Keratinocyte (primary cell): Measurements from ENCODE around the gene RYR1. TPM values are rescaled to one million over a fixed set of nuclear protein-coding genes. Genes with fewer than 3 reads are reported as not detected.

Source experiments
- DNase-seq: peaks from one replicate; pipeline ENCODE4 v3.0.0-alpha.2; 2011; ENCODE audit warnings: low read depth, missing footprints, low spot score
- FAIRE-seq: peaks from 2 replicates; lab custom pipeline; 2011; peaks lifted over from hg19 to GRCh38; lab: Jason Lieb, UNC
- H2AFZ ChIP-seq: 2 replicates; pipeline ENCODE4 v1.6.0; 2012; ENCODE audit warnings: low read length, control low read depth, inconsistent platforms; ENCODE audit not compliant: control insufficient read depth
- H3K27ac ChIP-seq: 2 replicates; pipeline ENCODE4 v1.5.1; 2011; ENCODE audit warnings: low read length; ENCODE audit not compliant: control insufficient read depth, insufficient read depth
- H3K27me3 ChIP-seq: 3 replicates; pipeline ENCODE4 v1.6.0; 2011; ENCODE audit warnings: low read length; ENCODE audit not compliant: control insufficient read depth, insufficient read depth; ENCODE audit errors: extremely low read depth
- H3K36me3 ChIP-seq, 2 experiments: 2 replicates in 1 of 2; 3 replicates in 1 of 2; pipeline ENCODE4 v1.5.1; 2011; ENCODE audit warnings: low read length in 2 of 2, mild to moderate bottlenecking in 1 of 2; ENCODE audit not compliant: control insufficient read depth in 2 of 2, insufficient read depth in 2 of 2; ENCODE audit errors: extremely low read depth in 1 of 2
- H3K4me1 ChIP-seq: 3 replicates; pipeline ENCODE4 v1.5.1; 2011; ENCODE audit warnings: low read length; ENCODE audit not compliant: control insufficient read depth, insufficient read depth; ENCODE audit errors: extremely low read depth
- H3K4me2 ChIP-seq: 3 replicates; pipeline ENCODE4 v1.6.0; 2011; ENCODE audit warnings: low read depth, low read length; ENCODE audit not compliant: control insufficient read depth, insufficient read depth; ENCODE audit errors: extremely low read depth
- H3K4me3 ChIP-seq, 3 experiments: fragments of 200-600 bp in 1 of 3; sonication (generic) in 1 of 3; 2 replicates in 2 of 3; 3 replicates in 1 of 3; pipeline ENCODE4 v1.5.1; 2011 to 2016; ENCODE audit warnings: low read length in 3 of 3, mild to moderate bottlenecking in 3 of 3, control low read depth in 2 of 3, inconsistent platforms in 1 of 3, low read depth in 1 of 3, mixed read lengths in 1 of 3, mixed run types in 1 of 3, moderate library complexity in 1 of 3; ENCODE audit not compliant: control insufficient read depth in 2 of 3, insufficient read depth in 2 of 3; ENCODE audit errors: extremely low read depth in 1 of 3
- H3K79me2 ChIP-seq: 2 replicates; pipeline ENCODE4 v1.6.0; 2012; ENCODE audit warnings: low read length; ENCODE audit not compliant: control insufficient read depth, insufficient read depth
- H3K9ac ChIP-seq: 3 replicates; pipeline ENCODE4 v1.6.0; 2011; ENCODE audit warnings: low read length; ENCODE audit not compliant: control insufficient read depth, insufficient read depth; ENCODE audit errors: extremely low read depth
- H3K9me1 ChIP-seq: 3 replicates; pipeline ENCODE4 v1.6.0; 2011; ENCODE audit warnings: low read length; ENCODE audit not compliant: control insufficient read depth, insufficient read depth; ENCODE audit errors: extremely low read depth
- H3K9me3 ChIP-seq: 2 replicates; pipeline ENCODE4 v1.5.1; 2012; ENCODE audit warnings: low read depth, low read length; ENCODE audit not compliant: control insufficient read depth
- H4K20me1 ChIP-seq: 3 replicates; pipeline ENCODE4 v1.6.0; 2011; ENCODE audit warnings: low read length; ENCODE audit not compliant: control insufficient read depth, insufficient read depth; ENCODE audit errors: extremely low read depth
- CTCF ChIP-seq, 3 experiments: IDR thresholded peaks in 1 of 3; conservative IDR thresholded peaks in 1 of 3; optimal IDR thresholded peaks in 1 of 3; 2 replicates in 2 of 3; 3 replicates in 1 of 3; pipeline versions ENCODE3 to v1.5.1; 2011; ENCODE audit warnings: low read length in 3 of 3, mild to moderate bottlenecking in 3 of 3, moderate library complexity in 2 of 3, control low read depth in 1 of 3, inconsistent platforms in 1 of 3; ENCODE audit not compliant: insufficient read depth in 2 of 3; ENCODE audit errors: extremely low read depth in 1 of 3
- EZH2 ChIP-seq: IDR thresholded peaks from one replicate; pipeline ENCODE4 v1.6.1; 2012; ENCODE audit warnings: inconsistent platforms, mild to moderate bottlenecking, low read length, moderate library complexity
- dilution Hi-C: fragments of 300-500 bp; cut with MboI; formaldehyde crosslinking; loops from one replicate; pipeline ENCODE4 v1.7.0; 2020; ENCODE audit warnings: low sequenced_read_pairs; ENCODE audit not compliant: extremely low pct_ligation_motif_present
- polyA plus RNA-seq, 5 experiments: library from polyadenylated mRNA; depleted of rRNA in 3 of 5; stranded (reverse) in 3 of 5; stranded (forward) in 1 of 5; unstranded in 1 of 5; fragments of >200 nt; gene quantifications; 1 replicate in 1 of 5; 2 replicates in 3 of 5; 3 replicates in 1 of 5; pipeline versions ENCODE4 v1.2.1 to v1.2.3, GENCODE V29; 2011 to 2012; ENCODE audit warnings: missing spikeins in 2 of 5, low read depth in 1 of 5, low replicate concordance in 1 of 5

Gene RYR1
- polyA plus RNA-seq, 1 donor (not counting 4 experiments of a cell fraction or from before 2014, with no cell fraction given): 0.41 TPM

GRCh38 chr19:38524994-38525634, 91.6 kb downstream of the RYR1 start:
- H3K9me3 ChIP-seq: no peaks in the 10 kb centered on the region
- no peak overlapping the region for H3K4me2 ChIP-seq
- H3K27ac ChIP-seq: no peak overlapping the region
- no peak for FAIRE-seq
- H3K79me2 ChIP-seq: no peaks in the 10 kb centered on the region
- no peak overlapping the region for H3K9ac ChIP-seq
- no peak overlapping the region for H3K4me3 ChIP-seq
- no peak overlapping the region for H2AFZ ChIP-seq
- no peaks in the 10 kb centered on the region for H3K27me3 ChIP-seq
- DNase-seq: no peak
- dilution Hi-C loops: no loop called here
- H4K20me1 ChIP-seq: no peaks in the 10 kb centered on the region
- no peak for TF ChIP-seq EZH2
- no peak for TF ChIP-seq CTCF (optimal IDR thresholded peaks at IDR 0.05 in 1 of 3, IDR thresholded peaks at IDR 0.05 in 1 of 3, conservative IDR thresholded peaks at IDR 0.05 in 1 of 3; ENCODE audit: extremely low read depth in 1 of 3, insufficient read depth in 2 of 3, low read length in 3 of 3)
- H3K9me1 ChIP-seq: no peaks in the 10 kb centered on the region
- H3K4me1 ChIP-seq: no peaks in the 10 kb centered on the region
- H3K36me3 ChIP-seq: no peaks in the 10 kb centered on the region

GRCh38 chr19:38526430-38526829, 92.9 kb downstream of the RYR1 start:
- dilution Hi-C loops: no loop called here

More at GRCh38 chr19:38526430-38526829, 92.9 kb downstream of the RYR1 start:
- Histone ChIP-seq H3K9me3 (no peaks in the 10 kb centered on the region), H2AFZ (no peak overlapping the region), H3K4me2 (no peak overlapping the region), H3K79me2 (no peaks in the 10 kb centered on the region), H3K4me1 (no peaks in the 10 kb centered on the region), H3K36me3 (no peaks in the 10 kb centered on the region), H3K27me3 (no peaks in the 10 kb centered on the region), H4K20me1 (no peaks in the 10 kb centered on the region), H3K9me1 (no peaks in the 10 kb centered on the region), H3K9ac (no peak overlapping the region), H3K27ac (no peak overlapping the region), H3K4me3 (no peak overlapping the region)
- DNase-seq: no peak
- FAIRE-seq: no peak
- no peak for TF ChIP-seq CTCF (optimal IDR thresholded peaks at IDR 0.05 in 1 of 3, IDR thresholded peaks at IDR 0.05 in 1 of 3, conservative IDR thresholded peaks at IDR 0.05 in 1 of 3; ENCODE audit: extremely low read depth in 1 of 3, insufficient read depth in 2 of 3, low read length in 3 of 3)
- TF ChIP-seq EZH2: no peak
